Measurements from ENCODE around the gene PTEN.

DNA sequence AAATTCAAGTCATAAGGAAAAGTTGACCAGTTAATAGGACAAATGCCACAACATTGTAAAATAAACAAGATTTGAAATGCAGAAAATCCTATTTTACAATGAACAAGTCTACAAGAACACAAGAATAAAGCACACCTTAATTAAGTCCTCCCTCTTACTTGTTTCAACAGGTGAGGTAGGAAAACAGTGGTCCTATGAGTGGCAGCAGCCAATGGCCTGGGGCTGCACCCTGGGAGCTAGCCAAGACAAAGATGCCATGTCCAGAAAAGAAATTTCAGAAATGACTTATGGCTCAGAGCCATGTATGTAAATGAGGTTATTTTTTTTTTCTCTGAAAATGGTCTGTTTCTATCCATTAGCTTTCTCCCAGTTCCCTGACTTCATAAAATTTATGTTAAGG, 14.4 kb upstream of the PTEN start:
- TF ChIP-seq YY1 (IDR thresholded peaks at IDR 0.05; ENCODE audit: insufficient read depth, insufficient read length) (no peak), ZNF274 (IDR thresholded peaks at IDR 0.05; ENCODE audit: low read depth, low read length) (no peak), SUZ12 (IDR thresholded peaks at IDR 0.05; ENCODE audit: extremely low read depth, insufficient read depth, insufficient read length) (no peak)
